ENCODE data around the gene SLCO3A1.

SLCO3A1 gene

GRCh38 chr15:92011611-92012367 lies 158.3 kb downstream of the SLCO3A1 start:
- DNase-seq, result no peak

DNA sequence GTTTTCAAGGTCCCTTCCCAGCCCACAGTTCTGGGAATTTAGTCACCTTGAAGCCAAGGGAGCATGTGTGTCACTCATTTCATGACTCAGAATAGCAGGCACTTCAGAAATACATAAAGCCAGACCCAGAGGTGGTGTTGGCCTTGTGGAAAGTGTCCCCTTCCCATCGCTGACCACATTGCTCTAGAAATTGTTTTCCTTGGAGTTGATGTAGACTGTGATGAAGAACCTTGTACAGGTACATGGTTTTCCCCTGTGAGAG lies 158.8 kb downstream of the SLCO3A1 start:
- DNase-seq, result no peak

- DNase-seq, result no peak
Measured at GRCh38 chr15:92012881-92013280, 159.4 kb downstream of the SLCO3A1 start.

DNA sequence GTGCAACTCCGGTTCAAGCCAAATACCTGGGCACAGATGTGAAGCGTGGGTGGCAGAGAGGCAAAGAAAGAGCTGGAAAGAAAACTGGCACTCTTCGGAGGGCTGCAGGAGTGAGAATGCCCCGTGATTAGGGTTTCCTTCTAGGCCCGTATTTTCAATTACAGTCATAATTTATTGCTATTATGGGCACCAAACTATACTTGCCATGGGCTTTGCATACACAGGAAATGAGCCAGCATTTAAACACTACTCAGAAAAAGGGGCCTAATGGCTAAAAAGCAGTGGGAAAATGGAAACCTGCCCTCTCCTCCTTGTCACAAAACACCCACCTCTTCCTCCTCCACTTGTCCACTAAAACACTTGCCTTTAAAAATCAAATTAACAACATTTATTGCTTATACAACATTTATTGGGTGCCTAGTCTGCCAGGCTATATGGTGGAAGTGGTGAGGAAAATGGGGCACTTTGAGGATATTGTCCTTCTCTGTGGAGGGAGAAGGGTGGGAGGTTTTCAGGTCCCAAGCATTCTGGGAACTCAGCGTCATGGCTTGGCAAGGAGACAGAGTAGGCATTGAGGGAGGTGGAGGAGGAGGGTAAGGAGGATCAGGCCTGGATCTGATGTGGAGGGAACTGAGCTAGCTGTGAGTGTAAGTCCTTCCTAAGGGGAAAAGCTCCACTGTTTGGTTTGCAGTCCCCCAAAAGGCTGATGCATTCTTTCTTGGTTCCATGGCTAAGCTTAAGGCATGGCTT lies 160.9 kb downstream of the SLCO3A1 start:
- no peak for DNase-seq

DNA sequence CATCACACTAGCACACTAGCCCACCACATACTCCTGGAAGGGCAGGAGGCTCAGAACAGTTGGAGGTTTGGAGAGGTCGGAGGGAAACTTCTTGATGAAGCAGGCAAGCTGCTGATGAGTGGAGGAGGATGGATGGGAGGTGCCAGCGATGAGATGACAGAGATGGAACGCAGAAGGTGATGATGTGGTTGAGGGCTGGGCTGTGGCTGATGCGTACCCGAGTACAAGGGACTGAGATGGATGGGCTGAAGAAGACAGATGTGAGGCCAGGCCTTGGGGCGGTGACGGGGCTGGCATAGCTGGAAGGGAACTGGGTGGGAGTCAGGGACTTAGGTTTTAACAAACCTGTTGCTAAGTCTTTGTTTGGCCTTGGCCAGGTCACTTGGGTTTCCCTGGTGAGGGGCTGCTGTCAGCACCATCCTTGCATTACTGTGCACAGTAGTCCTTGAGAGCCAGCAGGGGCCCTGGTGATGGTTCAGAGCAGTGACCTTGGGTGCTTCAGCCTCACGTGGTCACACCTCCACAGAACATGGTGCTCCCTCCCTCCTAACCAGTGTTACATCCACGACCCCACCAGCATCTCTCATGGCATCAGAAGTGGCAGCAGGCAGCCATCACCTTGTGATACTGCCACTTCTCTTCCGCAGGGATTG lies 164.5 kb downstream of the SLCO3A1 start:
- DNase-seq, result no peak

- no peak for DNase-seq
Measured at GRCh38 chr15:92018535-92019239, 165.2 kb downstream of the SLCO3A1 start.

DNA sequence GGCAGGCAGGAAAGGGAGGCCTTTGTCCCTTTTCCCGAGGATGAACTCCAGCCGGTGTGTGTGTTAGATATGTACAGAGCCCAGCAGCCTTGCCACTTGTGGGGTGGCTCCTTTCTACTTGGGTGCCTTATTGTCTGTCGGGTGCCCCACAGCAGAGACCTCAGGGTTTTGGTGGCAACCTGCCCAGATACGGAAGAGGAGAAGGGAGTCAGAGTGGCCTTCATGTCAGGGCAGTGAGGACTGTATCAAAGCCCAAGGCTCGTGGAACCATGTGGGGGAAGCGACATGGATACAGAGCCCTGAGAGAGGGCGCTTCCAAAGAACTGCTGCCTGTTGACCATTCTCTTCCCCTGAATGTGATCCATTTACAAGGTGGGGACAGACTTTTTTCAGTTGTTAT lies 166.2 kb downstream of the SLCO3A1 start:
- DNase-seq, result no peak

DNA sequence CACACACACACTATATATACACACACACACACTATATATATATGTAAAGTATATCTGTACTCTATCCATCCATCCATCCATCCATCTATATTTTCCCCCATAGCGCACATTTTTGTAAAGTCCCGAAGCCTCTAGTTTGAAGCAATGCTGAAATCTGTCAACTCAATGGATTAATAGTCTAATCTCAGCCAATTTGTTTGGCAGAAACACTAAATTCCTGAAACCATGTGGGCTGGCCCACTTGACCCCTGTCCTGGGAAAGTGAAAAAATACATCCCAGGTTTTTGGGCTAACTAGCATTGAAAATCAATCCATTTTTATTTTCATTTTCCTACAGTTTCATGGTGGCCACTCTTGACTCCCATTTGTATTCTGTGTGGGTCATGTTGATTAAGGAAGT lies 166.7 kb downstream of the SLCO3A1 start:
- DNase-seq, result no peak

GRCh38 chr15:92020804-92021203 lies 167.3 kb downstream of the SLCO3A1 start:
- no peak for DNase-seq

DNA sequence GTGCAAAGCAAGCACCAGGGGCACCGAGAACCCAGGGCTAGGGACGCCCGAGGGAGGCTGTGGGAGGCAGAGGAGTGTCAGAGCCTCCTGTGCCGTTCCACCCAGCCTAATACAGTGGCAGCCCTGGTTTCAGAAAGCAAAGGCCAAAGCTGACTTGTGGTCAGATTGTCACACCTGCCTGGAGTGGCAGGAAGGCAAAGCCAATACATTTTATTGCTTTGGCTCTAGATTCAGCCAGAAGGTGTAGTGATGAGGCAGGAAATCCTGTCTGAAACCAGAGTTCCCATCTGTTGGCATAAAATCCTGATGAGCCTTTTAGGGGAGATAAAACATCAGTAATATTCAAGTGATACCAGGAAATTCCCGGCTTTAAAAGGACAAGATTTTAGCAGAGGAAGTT lies 168.3 kb downstream of the SLCO3A1 start:
- no peak for DNase-seq

DNA sequence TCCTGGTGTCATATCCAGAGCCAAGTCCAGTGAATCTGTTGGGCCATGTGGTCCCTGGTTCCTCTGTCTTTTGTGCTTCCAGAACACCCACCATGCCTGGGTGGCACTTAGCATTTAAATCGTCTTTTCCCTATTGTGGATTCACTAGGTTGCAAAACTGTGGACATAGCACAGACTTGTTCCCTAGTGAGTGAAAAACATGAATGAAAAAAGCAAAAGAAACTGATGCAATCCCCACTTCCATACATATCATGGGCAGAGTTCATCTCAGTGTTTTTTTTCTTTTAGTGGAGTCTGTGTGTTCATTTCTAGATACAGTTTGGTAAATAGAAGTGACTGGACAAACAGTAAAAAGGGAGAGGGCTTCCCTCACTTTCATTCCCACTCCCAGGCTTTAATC lies 170.5 kb downstream of the SLCO3A1 start:
- DNase-seq, result no peak

- DNase-seq, result no peak
Measured at GRCh38 chr15:92025706-92026270, 172.3 kb downstream of the SLCO3A1 start.

DNA sequence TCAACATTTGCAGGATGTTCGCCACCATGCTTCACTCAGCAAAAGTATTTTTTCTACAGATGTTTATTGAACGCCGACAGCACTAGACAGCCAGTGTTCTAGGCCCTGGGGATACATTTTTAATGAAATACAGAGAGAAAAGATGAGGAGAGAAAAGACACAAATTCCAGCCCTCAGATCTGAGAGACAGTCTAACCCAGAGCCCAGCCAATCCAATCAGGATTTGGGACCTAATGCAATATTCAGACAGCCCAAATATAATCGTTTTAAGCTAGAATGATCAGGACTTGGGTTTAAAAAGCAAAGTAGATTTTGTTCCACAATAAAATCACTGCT lies 174.8 kb downstream of the SLCO3A1 start:
- DNase-seq, result no peak

- DNase-seq, result no peak
Measured at GRCh38 chr15:92029767-92030166, 176.3 kb downstream of the SLCO3A1 start.

- no peak for DNase-seq
Measured at GRCh38 chr15:92033314-92033713, 179.8 kb downstream of the SLCO3A1 start.

DNA sequence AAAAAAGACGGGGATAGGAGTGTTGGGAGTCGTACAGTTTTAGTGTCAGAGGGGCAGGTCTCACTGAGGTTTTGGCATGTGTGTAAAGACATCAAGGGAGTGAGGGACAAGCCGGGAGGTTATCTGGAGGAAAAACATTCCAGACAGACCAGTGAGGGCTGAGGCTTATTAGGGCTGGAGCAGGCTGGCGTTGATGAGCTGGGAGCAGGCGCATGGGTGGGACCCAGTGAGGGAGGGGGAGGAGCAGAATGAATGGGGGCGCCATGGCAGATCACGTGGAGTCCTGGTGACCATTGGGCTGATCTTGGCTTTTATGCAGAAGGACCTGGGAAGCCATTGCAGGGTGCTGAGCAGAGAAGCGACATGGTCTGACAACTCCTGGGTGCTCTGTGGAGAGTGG lies 180.2 kb downstream of the SLCO3A1 start:
- DNase-seq, result no peak

GRCh38 chr15:92034227-92034626 lies 180.7 kb downstream of the SLCO3A1 start:
- no peak for DNase-seq

DNA sequence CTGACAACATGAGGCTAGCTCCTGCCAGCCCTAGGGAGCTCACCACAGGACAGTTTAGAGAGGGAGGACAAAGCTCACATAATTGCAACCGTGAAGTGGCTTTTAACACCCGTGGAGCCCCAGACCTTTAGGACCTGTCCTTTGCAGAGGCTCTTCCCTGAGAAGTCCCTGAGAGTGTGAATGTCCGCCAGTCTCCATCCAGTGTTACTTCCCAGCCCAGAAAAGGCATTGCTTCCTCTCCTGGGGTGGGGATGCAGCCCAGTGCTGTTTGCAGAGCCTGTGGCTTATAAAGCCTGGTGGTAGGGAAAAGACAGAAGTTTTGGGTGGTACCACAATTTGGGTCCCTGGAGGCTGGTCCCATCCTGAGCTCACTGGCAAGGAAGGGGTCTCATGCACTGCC lies 182.0 kb downstream of the SLCO3A1 start:
- DNase-seq, result no peak

GRCh38 chr15:92035961-92036360 lies 182.5 kb downstream of the SLCO3A1 start:
- DNase-seq, result no peak

GRCh38 chr15:92037491-92037890 lies 184.0 kb downstream of the SLCO3A1 start:
- no peak for DNase-seq

- no peak for DNase-seq
Measured at GRCh38 chr15:92040350-92040749, 186.8 kb downstream of the SLCO3A1 start.

DNA sequence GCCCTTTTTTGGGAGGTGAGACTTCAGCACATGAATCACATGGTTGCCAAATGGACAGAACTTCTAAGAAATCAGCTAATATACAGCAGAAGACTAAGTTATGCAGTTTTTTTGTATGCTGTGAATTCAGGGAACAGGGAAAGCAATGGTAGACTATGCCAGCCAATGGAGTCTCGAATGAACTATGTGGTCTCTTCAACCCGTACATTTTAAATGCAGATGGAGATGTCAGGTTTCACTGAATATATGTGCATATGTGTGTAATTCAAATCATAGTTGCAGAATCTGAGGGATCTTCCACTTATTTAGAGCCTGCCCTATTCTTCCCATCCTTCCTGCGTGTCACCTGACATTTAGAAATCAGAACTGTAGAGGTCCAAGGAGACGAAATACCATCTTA lies 187.9 kb downstream of the SLCO3A1 start:
- no peak for DNase-seq

- no peak for DNase-seq
Measured at GRCh38 chr15:92043283-92043682, 189.8 kb downstream of the SLCO3A1 start.
